IMR-90 (cell line): ENCODE data around the gene TNRC18. TPM values are rescaled to one million over a fixed set of nuclear protein-coding genes. Genes with fewer than 3 reads are reported as not detected.

Source experiments
- ATAC-seq: fragments of 200-7000 bp; cut with Tn5 transposase; 2 replicates; pipeline ENCODE4 v1.9.1; 2020; ENCODE audit warnings: low read depth, mild to moderate bottlenecking, moderate library complexity
- BruUV-seq: library from RNA; stranded (reverse); fragments of 400-500 nt; replicated peaks from 2 replicates; lab custom pipeline; 2021; lab: Mats Ljungman, UMichigan
- CTCF ChIA-PET: fragments of 300-600 bp; formaldehyde crosslinking; extraction: SDS; loops from one replicate; lab custom pipeline; 2021; ENCODE audit warnings: antibody characterized with exemption; lab: Yijun Ruan, JAX
- POLR2A ChIA-PET: fragments of 300-600 bp; sonication (Branson Sonifier 250); formaldehyde crosslinking; loops from one replicate; lab custom pipeline; 2022; ENCODE audit warnings: antibody characterized with exemption; ENCODE audit not compliant: unreplicated experiment; lab: Charles Lee
- DNase-seq: peaks from one replicate; pipeline ENCODE4 v3.0.0; 2013
- H2AFZ ChIP-seq: replicated peaks from 2 replicates; pipeline ENCODE3; 2013; ENCODE audit warnings: low read length, mild to moderate bottlenecking; ENCODE audit not compliant: poor library complexity
- H2AK5ac ChIP-seq: 2 replicates; pipeline ENCODE4 v1.6.1; 2013; ENCODE audit warnings: low read depth, low read length, inconsistent platforms
- H2AK9ac ChIP-seq: replicated peaks from 2 replicates; pipeline ENCODE3; 2013; ENCODE audit warnings: mild to moderate bottlenecking, low read depth, low read length, moderate library complexity; ENCODE audit not compliant: poor library complexity
- H2BK120ac ChIP-seq: 2 replicates; pipeline ENCODE4 v1.6.1; 2013; ENCODE audit warnings: low read depth, low read length, inconsistent platforms
- H2BK15ac ChIP-seq: 3 replicates; pipeline ENCODE4 v1.6.1; 2013; ENCODE audit warnings: low read depth, low read length, inconsistent platforms
- H2BK20ac ChIP-seq: 2 replicates; pipeline ENCODE4 v1.6.1; 2013; ENCODE audit warnings: low read depth, mild to moderate bottlenecking, inconsistent platforms, low read length, moderate library complexity
- H2BK5ac ChIP-seq: 2 replicates; pipeline ENCODE4 v1.6.1; 2013; ENCODE audit warnings: mild to moderate bottlenecking, low read depth, low read length, inconsistent platforms; ENCODE audit not compliant: poor library complexity, severe bottlenecking
- H3K14ac ChIP-seq: replicated peaks from 2 replicates; pipeline ENCODE4 v1.6.1; 2013; ENCODE audit warnings: low read depth, low read length, inconsistent platforms
- H3K18ac ChIP-seq: 2 replicates; pipeline ENCODE4 v1.6.1; 2013; ENCODE audit warnings: low read depth, low read length, control low read depth
- H3K23ac ChIP-seq: 2 replicates; pipeline ENCODE4 v1.6.1; 2013; ENCODE audit warnings: low read depth, low read length, inconsistent platforms
- H3K27ac ChIP-seq: 2 replicates; pipeline ENCODE4 v1.5.1; 2013; ENCODE audit warnings: mild to moderate bottlenecking, control low read depth, low read length; ENCODE audit not compliant: insufficient read depth
- H3K27me3 ChIP-seq: 2 replicates; pipeline ENCODE4 v1.6.1; 2013; ENCODE audit warnings: low read length; ENCODE audit not compliant: control insufficient read depth, insufficient read depth
- H3K36me3 ChIP-seq: 2 replicates; pipeline ENCODE4 v1.6.1; 2013; ENCODE audit warnings: low read length, mixed read lengths; ENCODE audit not compliant: control insufficient read depth, insufficient read depth
- H3K4ac ChIP-seq: 2 replicates; pipeline ENCODE4 v1.6.1; 2013; ENCODE audit warnings: low read depth, low read length, inconsistent platforms
- H3K4me1 ChIP-seq: 2 replicates; pipeline ENCODE4 v1.6.1; 2013; ENCODE audit warnings: low read length, mixed read lengths; ENCODE audit not compliant: control insufficient read depth, insufficient read depth
- H3K4me2 ChIP-seq: 2 replicates; pipeline ENCODE4 v1.6.1; 2013; ENCODE audit warnings: low read depth, mild to moderate bottlenecking, control low read depth, low read length, moderate library complexity
- H3K4me3 ChIP-seq: 2 replicates; pipeline ENCODE4 v1.5.1; 2013; ENCODE audit warnings: low read depth, mild to moderate bottlenecking, control low read depth, low read length, moderate library complexity; ENCODE audit not compliant: insufficient read depth
- H3K56ac ChIP-seq: 2 replicates; pipeline ENCODE4 v1.6.1; 2013; ENCODE audit warnings: low read length, inconsistent platforms; ENCODE audit not compliant: insufficient read depth; ENCODE audit errors: extremely low read depth
- H3K79me1 ChIP-seq, 2 experiments: 2 replicates each; pipeline ENCODE4 v1.6.1; 2013; ENCODE audit warnings: low read length in 2 of 2, inconsistent platforms in 1 of 2, low read depth in 1 of 2
- H3K9ac ChIP-seq: 2 replicates; pipeline ENCODE4 v1.6.1; 2013; ENCODE audit warnings: low read depth, low read length, control low read depth
- H3K9me1 ChIP-seq: 2 replicates; pipeline ENCODE4 v1.6.1; 2013; ENCODE audit warnings: low read length, inconsistent platforms; ENCODE audit not compliant: insufficient read depth
- H3K9me3 ChIP-seq: 2 replicates; pipeline ENCODE4 v1.6.1; 2013; ENCODE audit warnings: low read length; ENCODE audit not compliant: control insufficient read depth, insufficient read depth
- H4K20me1 ChIP-seq: 2 replicates; pipeline ENCODE4 v1.6.1; 2013; ENCODE audit warnings: low read length, inconsistent platforms; ENCODE audit not compliant: insufficient read depth
- H4K5ac ChIP-seq: 2 replicates; pipeline ENCODE4 v1.6.1; 2013; ENCODE audit warnings: mild to moderate bottlenecking, low read depth, low read length, control low read depth
- H4K8ac ChIP-seq, 2 experiments: 2 replicates each; pipeline ENCODE4 v1.6.1; 2013; ENCODE audit warnings: low read depth in 2 of 2, low read length in 2 of 2, control low read depth in 1 of 2, inconsistent platforms in 1 of 2
- H4K91ac ChIP-seq: 2 replicates; pipeline ENCODE4 v1.6.1; 2013; ENCODE audit warnings: low read depth, low read length, inconsistent platforms; ENCODE audit not compliant: insufficient read depth
- BHLHE40 ChIP-seq: fragments of 150-350 bp; IDR thresholded peaks from 2 replicates; pipeline ENCODE4 v1.6.1; 2016; ENCODE audit warnings: mild to moderate bottlenecking, low read depth, low read length
- CEBPB ChIP-seq: IDR thresholded peaks from 2 replicates; pipeline ENCODE4 v1.6.1; 2012; ENCODE audit warnings: low read depth, low read length, improper control_type of control experiment
- CHD1 ChIP-seq: IDR thresholded peaks from 2 replicates; pipeline ENCODE4 v1.6.1; 2012; ENCODE audit warnings: low read depth, low read length, improper control_type of control experiment
- CTCF ChIP-seq: conservative IDR thresholded peaks from 2 replicates; pipeline ENCODE4 v1.5.1; 2012; ENCODE audit warnings: mild to moderate bottlenecking, low read depth, low read length, improper control_type of control experiment
- ELK1 ChIP-seq: fragments of 150-350 bp; IDR thresholded peaks from 2 replicates; pipeline ENCODE4 v1.6.1; 2016; ENCODE audit warnings: low read depth, mild to moderate bottlenecking, low read length, moderate library complexity, borderline replicate concordance
- FOS ChIP-seq: fragments of 150-350 bp; IDR thresholded peaks from 2 replicates; pipeline ENCODE4 v1.6.1; 2016; ENCODE audit warnings: low read depth, low read length
- MAFK ChIP-seq: IDR thresholded peaks from 2 replicates; pipeline ENCODE4 v1.6.1; 2012; ENCODE audit warnings: low read depth, low read length, improper control_type of control experiment
- MAZ ChIP-seq: IDR thresholded peaks from 2 replicates; pipeline ENCODE4 v1.6.1; 2012; ENCODE audit warnings: low read depth, mild to moderate bottlenecking, low read length, improper control_type of control experiment, moderate library complexity, borderline replicate concordance
- MXI1 ChIP-seq: IDR thresholded peaks from 2 replicates; pipeline ENCODE4 v1.6.1; 2012; ENCODE audit warnings: low read depth, mild to moderate bottlenecking, low read length, moderate library complexity, borderline replicate concordance
- NFE2L2 ChIP-seq: fragments of 150-350 bp; IDR thresholded peaks from 2 replicates; pipeline ENCODE4 v1.6.1; 2016; ENCODE audit warnings: low read depth, mild to moderate bottlenecking, low read length
- POLR2A ChIP-seq: IDR thresholded peaks from 2 replicates; pipeline ENCODE4 v1.6.1; 2012; ENCODE audit warnings: mild to moderate bottlenecking, low read depth, low read length
- RAD21 ChIP-seq: IDR thresholded peaks from 2 replicates; pipeline ENCODE4 v1.6.1; 2012; ENCODE audit warnings: low read length, improper control_type of control experiment
- RCOR1 ChIP-seq: IDR thresholded peaks from 2 replicates; pipeline ENCODE4 v1.6.1; 2012; ENCODE audit warnings: mild to moderate bottlenecking, low read length, improper control_type of control experiment; ENCODE audit not compliant: insufficient replicate concordance
- RFX5 ChIP-seq: IDR thresholded peaks from 2 replicates; pipeline ENCODE4 v1.8.0; 2012; ENCODE audit warnings: low read depth, mild to moderate bottlenecking, low read length, moderate library complexity
- SMC3 ChIP-seq: fragments of 150-350 bp; IDR thresholded peaks from 2 replicates; pipeline ENCODE4 v1.6.1; 2016; ENCODE audit warnings: low read depth, mild to moderate bottlenecking, antibody characterized with exemption, low read length, moderate library complexity
- USF2 ChIP-seq: fragments of 150-350 bp; IDR thresholded peaks from 2 replicates; pipeline ENCODE4 v1.6.1; 2017; ENCODE audit warnings: mild to moderate bottlenecking, antibody characterized with exemption, low read length, low read depth
- WGBS, 2 experiments: methylation state at CpG; one replicate each; pipeline versions ENCODE4 v1.1.5 to v1.1.7; 2013; ENCODE audit warnings: missing lambda C conversion rate in 2 of 2; ENCODE audit not compliant: insufficient read length in 1 of 2; ENCODE audit errors: extremely low coverage in 2 of 2; 5-methylcytosine and 5-hydroxymethylcytosine counted together
- dilution Hi-C: fragments of 300-500 bp; cut with HindIII; formaldehyde crosslinking; loops from one replicate; pipeline ENCODE4 v1.14.3; 2018; ENCODE audit warnings: low sequenced_read_pairs; ENCODE audit not compliant: unreplicated experiment
- in situ Hi-C: fragments of 300-500 bp; cut with MboI; formaldehyde crosslinking; loops from 3 replicates; pipeline ENCODE4 v1.14.3; 2019; ENCODE audit warnings: low sequenced_read_pairs, inconsistent platforms, mixed read lengths
- intact Hi-C: fragments of 100-400 bp; cut with micrococcal nuclease; formaldehyde crosslinking; loops from 2 replicates; pipeline ENCODE4 v1.10.0; 2022
- polyA plus RNA-seq, 3 experiments: library from polyadenylated mRNA; depleted of rRNA; stranded (reverse); fragments of >200 nt; gene quantifications; 2 replicates each; pipeline ENCODE4 v1.2.3, GENCODE V29; 2012; ENCODE audit warnings: low replicate concordance in 1 of 3
- total RNA-seq: library from RNA; depleted of rRNA; stranded (reverse); fragments of >200 nt; gene quantifications from 2 replicates; pipeline ENCODE4 v1.2.3, GENCODE V29; 2012

TNRC18 gene
- total and polyA plus RNA-seq, 2 of the 4 experiments (the other 2 are of a cell fraction), result 4.7 to 29.6 TPM

GRCh38 chr7:5442757-5443305 lies 19.2 kb upstream of the TNRC18 start:
- WGBS, 2 experiments, result 91% methylated on average over 7 of the region's 20 CpGs; no CpG with 5 or more reads in 1 of the 2 experiments
- H4K8ac ChIP-seq, result no peak overlapping the region
- no peak overlapping the region for H2BK15ac ChIP-seq
- in situ Hi-C loops (no loop called here), dilution Hi-C loops (no loop called here), intact Hi-C loops (no loop called here)
- peak overlapping the region; percentile 76 for H2AK9ac ChIP-seq
- no peak for TF ChIP-seq RCOR1
- no peak for TF ChIP-seq ELK1
- no peak for TF ChIP-seq CTCF
- TF ChIP-seq MAZ, result no peak
- no peak for TF ChIP-seq NFE2L2
- TF ChIP-seq POLR2A, result no peak
- TF ChIP-seq CHD1, result no peak
- TF ChIP-seq RFX5, result no peak
- TF ChIP-seq RAD21, result no peak
- no peak for TF ChIP-seq MXI1
- no peak for TF ChIP-seq BHLHE40
- TF ChIP-seq USF2, result no peak
- TF ChIP-seq SMC3, result no peak
- no peak for TF ChIP-seq FOS
- no peak for TF ChIP-seq CEBPB
- TF ChIP-seq MAFK, result no peak
- no peak overlapping the region for H2BK5ac ChIP-seq
- H3K4me1 ChIP-seq, result no peaks in the 10 kb centered on the region
- H3K27me3 ChIP-seq, result no peaks in the 10 kb centered on the region
- H2BK20ac ChIP-seq, result no peak overlapping the region
- peaks cover 4 to 20% of the 10 kb centered on the region in 2 experiments; a peak in 2 of 4 replicates for H3K79me1 ChIP-seq
- peaks cover 28% of the 10 kb centered on the region for H4K20me1 ChIP-seq
- no peak overlapping the region for H3K14ac ChIP-seq
- no peak overlapping the region for H4K5ac ChIP-seq
- BruUV-seq, result no TSS peak
- no peaks in the 10 kb centered on the region; the same call in 1 of the 2 replicates for H3K9me1 ChIP-seq
- H3K23ac ChIP-seq, result no peak overlapping the region
- CTCF ChIA-PET, result no interaction called here
- no peak overlapping the region for H3K4me3 ChIP-seq
- H3K18ac ChIP-seq, result no peak overlapping the region
- H3K4ac ChIP-seq, result no peak overlapping the region
- H3K27ac ChIP-seq, result no peak overlapping the region
- DNase-seq (no peak), ATAC-seq (no peak)
- H3K9me3 ChIP-seq, result no peaks in the 10 kb centered on the region; the same call in 1 of the 2 replicates
- no peak overlapping the region for H2BK120ac ChIP-seq
- H3K4me2 ChIP-seq, result no peak overlapping the region
- no peak overlapping the region for H4K91ac ChIP-seq
- H3K56ac ChIP-seq, result no peak overlapping the region
- H3K9ac ChIP-seq, result no peak overlapping the region
- H2AK5ac ChIP-seq, result no peak overlapping the region
- POLR2A ChIA-PET, result no interaction called here
- peaks cover 10% of the 10 kb centered on the region; the same call in 1 of the 2 replicates for H3K36me3 ChIP-seq
- no peak overlapping the region for H2AFZ ChIP-seq
